Choroid plexus epithelial cell (primary cell): ENCODE results near the gene PELI2.

ENCODE experiments used
- DNase-seq: peaks from one replicate; pipeline ENCODE4 v3.0.0-alpha.2; 2010; ENCODE audit warnings: low read depth
- H3K4me3 ChIP-seq: 2 replicates; pipeline ENCODE4 v1.5.1; 2011; ENCODE audit warnings: low read depth, mild to moderate bottlenecking, control low read depth, low read length, moderate library complexity
- CTCF ChIP-seq: conservative IDR thresholded peaks from 2 replicates; pipeline ENCODE4 v1.5.1; 2011; ENCODE audit warnings: low read depth, mild to moderate bottlenecking, control low read depth, inconsistent platforms, low read length, moderate library complexity

The PELI2 gene

GRCh38 chr14:56206596-56206995, 88.4 kb downstream of the PELI2 start:
- no peak overlapping the region for H3K4me3 ChIP-seq
- no peak for DNase-seq
- no peak for TF ChIP-seq CTCF

GRCh38 chr14:56207626-56208292, 89.5 kb downstream of the PELI2 start:
- TF ChIP-seq CTCF: no peak
- no peak overlapping the region for H3K4me3 ChIP-seq
- no peak for DNase-seq

- peak; percentile 10 for DNase-seq
- H3K4me3 ChIP-seq: no peak overlapping the region
- TF ChIP-seq CTCF: no peak
Observed at GRCh38 chr14:56208520-56208919, 90.3 kb downstream of the PELI2 start.

GRCh38 chr14:56210571-56210970, 92.4 kb downstream of the PELI2 start:
- no peak overlapping the region for H3K4me3 ChIP-seq
- DNase-seq: no peak
- TF ChIP-seq CTCF: no peak

- no peak for TF ChIP-seq CTCF
- no peak for DNase-seq
- H3K4me3 ChIP-seq: no peak overlapping the region
Observed at GRCh38 chr14:56211084-56211483, 92.9 kb downstream of the PELI2 start.

GRCh38 chr14:56211844-56212243, 93.6 kb downstream of the PELI2 start:
- DNase-seq: no peak
- no peak for TF ChIP-seq CTCF
- H3K4me3 ChIP-seq: no peak overlapping the region

GRCh38 chr14:56212521-56212920, 94.3 kb downstream of the PELI2 start:
- no peak for TF ChIP-seq CTCF
- H3K4me3 ChIP-seq: no peak overlapping the region
- no peak for DNase-seq
